Epithelial cell of proximal tubule (primary cell): ENCODE results near the gene RASA3. TPM values are rescaled to one million over a fixed set of nuclear protein-coding genes. Genes with fewer than 3 reads are reported as not detected.
A peak's percentile ranks its signal among the peaks of the same experiment; 100 is the strongest.

ENCODE experiments used
- DNase-seq: peaks from one replicate; pipeline ENCODE4 v3.0.0-alpha.2; 2011; ENCODE audit warnings: low read depth
- H3K4me3 ChIP-seq: 2 replicates; pipeline ENCODE4 v1.5.1; 2011; ENCODE audit warnings: low read depth, mild to moderate bottlenecking, low read length
- CTCF ChIP-seq: conservative IDR thresholded peaks from 2 replicates; pipeline ENCODE4 v1.5.1; 2012; ENCODE audit warnings: low read depth, mild to moderate bottlenecking, low read length
- total RNA-seq: library from RNA; depleted of rRNA; stranded (reverse); fragments of >200 nt; gene quantifications from 2 replicates; pipeline ENCODE4 v1.2.3, GENCODE V29; 2015

Gene RASA3
- total RNA-seq, 1 donor from 2014 or later: 25.7 TPM

GRCh38 chr13:114064450-114065140 lies 67.8 kb downstream of the RASA3 start:
- peak overlapping the region; percentile 46 for H3K4me3 ChIP-seq
- no peak for TF ChIP-seq CTCF
- DNase-seq: no peak

DNA sequence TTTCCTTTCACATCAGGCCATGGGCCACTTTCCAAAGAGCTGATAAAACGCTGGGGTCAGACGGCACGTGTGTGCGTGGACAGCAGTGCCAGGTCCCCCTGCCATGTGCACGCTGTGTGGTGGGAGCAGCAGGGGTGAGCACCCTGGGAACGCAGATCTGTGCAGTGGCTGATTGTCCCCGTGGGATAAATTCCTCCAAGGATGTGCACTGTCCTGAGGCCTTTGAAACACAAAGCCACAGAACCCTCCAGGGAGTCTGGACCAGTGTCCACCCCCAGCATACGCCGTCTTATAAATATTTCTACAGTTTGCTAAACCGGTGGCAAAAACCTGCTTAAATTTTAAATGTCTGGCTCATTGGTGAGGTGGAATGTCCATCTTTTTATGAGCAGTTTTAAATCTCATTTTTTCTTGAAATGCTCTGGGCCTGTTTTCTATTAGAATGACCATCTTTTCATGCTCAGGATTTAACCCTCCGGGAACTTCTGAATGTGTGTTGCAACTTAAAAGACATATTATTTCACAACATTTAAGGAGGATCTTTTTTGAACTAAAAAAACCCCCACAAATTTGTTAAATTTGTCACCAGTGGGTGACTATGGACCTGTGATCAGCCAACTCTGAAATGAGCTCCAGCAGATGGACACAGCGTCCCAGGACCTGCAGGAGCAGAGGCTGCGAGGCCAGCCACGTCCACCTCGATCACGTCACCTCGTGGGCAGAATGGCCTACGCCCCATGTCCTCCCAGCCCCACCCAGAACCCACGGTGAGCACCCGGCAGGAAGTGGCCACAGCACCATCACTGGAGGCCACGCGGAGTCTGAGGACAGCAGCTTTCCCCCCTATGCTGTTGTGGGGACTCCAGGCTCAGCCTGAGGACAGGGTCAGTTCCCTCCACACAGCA lies 68.6 kb downstream of the RASA3 start:
- no peak for DNase-seq
- H3K4me3 ChIP-seq: peak overlapping the region; percentile 46
- no peak for TF ChIP-seq CTCF

DNA sequence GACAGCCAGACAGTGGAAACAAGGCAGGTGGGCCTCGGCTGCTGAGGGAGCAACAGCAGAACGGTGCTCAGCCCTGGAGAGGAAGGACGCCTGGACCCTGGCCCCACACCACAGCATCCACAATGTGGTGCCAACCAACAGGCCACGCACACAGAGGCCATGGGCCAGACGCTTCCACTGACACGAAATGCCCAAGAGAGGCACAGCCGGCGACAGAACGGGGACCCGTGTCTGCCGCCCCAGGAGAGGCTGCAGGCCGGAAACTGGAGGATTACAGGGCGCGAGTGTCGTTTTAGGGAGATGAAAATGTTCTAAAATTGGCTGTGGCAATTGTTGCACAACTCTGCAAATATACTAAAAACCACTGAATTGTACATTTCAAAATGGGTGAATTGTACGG lies 69.7 kb downstream of the RASA3 start:
- TF ChIP-seq CTCF: no peak
- H3K4me3 ChIP-seq: no peak overlapping the region
- no peak for DNase-seq

DNA sequence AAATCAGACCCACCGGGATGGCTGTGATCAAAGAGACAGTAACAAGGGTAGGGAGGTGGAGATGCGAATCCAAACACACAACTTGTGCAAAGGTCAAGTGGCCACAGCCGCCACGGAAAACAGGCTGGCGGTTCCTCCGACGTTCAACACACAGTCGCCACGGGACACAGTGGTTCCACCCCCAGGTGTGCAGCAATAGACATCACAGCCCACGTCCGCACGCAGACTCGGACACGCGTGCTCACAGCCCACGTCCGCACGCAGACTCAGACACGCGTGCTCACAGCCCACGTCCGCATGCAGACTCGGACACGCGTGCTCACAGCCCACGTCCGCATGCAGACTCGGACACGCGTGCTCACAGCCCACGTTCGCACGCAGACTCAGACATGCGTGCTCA lies 70.1 kb downstream of the RASA3 start:
- no peak overlapping the region for H3K4me3 ChIP-seq
- DNase-seq: no peak
- no peak for TF ChIP-seq CTCF

GRCh38 chr13:114061744-114062143 lies 70.7 kb downstream of the RASA3 start:
- no peak for DNase-seq
- no peak overlapping the region for H3K4me3 ChIP-seq
- TF ChIP-seq CTCF: no peak

DNA sequence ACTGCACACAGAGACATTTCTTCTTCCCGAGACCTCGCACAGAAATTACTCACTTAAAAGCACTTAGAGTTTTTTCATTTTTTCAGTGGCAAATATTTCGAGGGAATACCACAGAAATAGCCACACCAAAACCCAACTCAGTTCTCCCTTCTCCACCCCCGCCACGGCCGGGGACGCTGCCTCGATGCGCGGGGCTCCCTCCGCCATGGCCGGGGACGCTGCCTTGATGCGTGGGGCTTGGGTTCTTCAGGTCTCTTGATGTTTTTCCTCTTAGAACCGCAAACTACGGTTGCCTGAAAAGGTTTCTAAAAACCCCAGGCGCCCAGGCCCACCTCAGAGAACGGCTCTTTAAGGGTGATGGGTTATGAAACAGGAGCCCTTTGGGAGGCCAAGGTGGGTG lies 71.4 kb downstream of the RASA3 start:
- DNase-seq: no peak
- no peak for TF ChIP-seq CTCF

More for the DNA sequence above, 71.4 kb downstream of the RASA3 start:
- no peak overlapping the region for H3K4me3 ChIP-seq
